Heart left ventricle (tissue), 16 donors: ENCODE measurements around the gene ATXN2L. TPM values are rescaled to one million over a fixed set of nuclear protein-coding genes. Genes with fewer than 3 reads are reported as not detected.

Experiments used
- ATAC-seq, 4 donors: fragments of 200-7000 bp; cut with Tn5 transposase; one replicate each; pipeline ENCODE4 v1.9.1; 2020 to 2022; ENCODE audit warnings: moderate library complexity in 4 of 4, mild to moderate bottlenecking in 3 of 4, moderate number of reproducible peaks in 1 of 4
- DNase-seq, 5 donors: peaks; one replicate each; pipeline ENCODE4 v3.0.0-alpha.2; 2020
- H3K27ac ChIP-seq, 12 donors: fragments of 200-600 bp; sonication (generic) in 4 of 12; one replicate each; pipeline versions ENCODE4 v1.5.0 to v1.8.0; 2016 to 2022; ENCODE audit warnings: mild to moderate bottlenecking in 2 of 12
- H3K27me3 ChIP-seq, 9 donors: fragments of 200-600 bp; sonication (generic) in 2 of 9; one replicate each; pipeline versions ENCODE4 v1.5.1 to v1.8.0; 2016 to 2022; ENCODE audit warnings: mild to moderate bottlenecking in 3 of 9
- H3K36me3 ChIP-seq, 9 donors: fragments of 200-600 bp; sonication (generic) in 2 of 9; one replicate each; pipeline versions ENCODE4 v1.5.0 to v1.8.0; 2018 to 2022; ENCODE audit warnings: mild to moderate bottlenecking in 2 of 9
- H3K4me1 ChIP-seq, 12 donors: fragments of 200-600 bp; sonication (generic) in 4 of 12; one replicate each; pipeline versions ENCODE4 v1.5.0 to v1.8.0; 2016 to 2022; ENCODE audit warnings: mild to moderate bottlenecking in 3 of 12
- H3K4me3 ChIP-seq, 12 donors: fragments of 200-600 bp; sonication (generic) in 4 of 12; one replicate each; pipeline versions ENCODE4 v1.5.0 to v1.8.0; 2017 to 2022; ENCODE audit warnings: mild to moderate bottlenecking in 9 of 12, moderate library complexity in 4 of 12
- H3K9me3 ChIP-seq, 12 donors: fragments of 200-600 bp; sonication (generic) in 4 of 12; one replicate each; pipeline versions ENCODE4 v1.5.0 to v1.8.0; 2016 to 2022; ENCODE audit warnings: mild to moderate bottlenecking in 1 of 12
- POLR2A ChIP-seq, 2 donors: fragments of 450-650 bp; IDR thresholded peaks; one replicate each; pipeline ENCODE4 v1.6.1; 2017; ENCODE audit warnings: antibody characterized with exemption in 2 of 2, mild to moderate bottlenecking in 2 of 2, moderate library complexity in 2 of 2
- WGBS, 4 donors: extraction: QIAGEN DNeasy Blood & Tissue Kit in 2 of 4; methylation state at CpG; one replicate each; pipeline versions ENCODE4 v1.1.5 to v1.1.7; 2013 to 2018; 5-methylcytosine and 5-hydroxymethylcytosine counted together
- intact Hi-C, 10 donors: fragments of 100-400 bp; cut with DNase I; formaldehyde crosslinking; loops; one replicate each; pipeline versions ENCODE4 v1.11.1 to v1.14.2; 2022
- polyA plus RNA-seq, 2 donors: library from polyadenylated mRNA; stranded (reverse); fragments of 200-250 nt; gene quantifications; one replicate each; pipeline ENCODE4 v1.2.3, GENCODE V29; 2013
- total RNA-seq, 9 donors: library from RNA; depleted of rRNA in 2 of 9; stranded (reverse); fragments of >200 nt in 2 of 9; fragmentation: NEBNext Ultra II Directional in 3 of 9; extraction: Animal tissue kit (Norgen Biotek cat#: 25700) in 3 of 9; gene quantifications; one replicate each; pipeline versions ENCODE4 v1.1.0 to v1.2.4, GENCODE V29; 2016 to 2023
- TF ChIP-seq, protein P1 (sequence below), 12 donors: fragments of 200-600 bp; sonication (generic) in 4 of 12; IDR thresholded peaks; one replicate each; pipeline versions ENCODE4 v1.5.0 to v1.8.0; 2018 to 2022; ENCODE audit warnings: antibody characterized with exemption in 12 of 12, mild to moderate bottlenecking in 5 of 12
- donor health status: ischemic (EF 13 %, LVEDD 7.1; RV severe dilation, severe dysfunction).
- donor health status: healthy with polysubstance abuse.
- donor health status: DM: no; HTN: yes; CAD: no.
- donor health status: DM: no; HTN: no; CAD: no.
- donor health status: ischemic (EF 25% LVEDD 6.9; RV normal size, moderate dysfunction).
- donor health status: ischemic (EF 25% LVEDD 5.7; RV mildly dilated, moderate dysfunction).
- donor health status: healthy.
- donor health status: DM: yes; HTN: yes; CAD: no.
- donor health status: ischemic (EF 35%, LVEDD 5.7; RV mildly dilated, moderate dysfunction).
- donor health status: nonischemic (EF 11% LVEDD 7.7; RV severe dilation, severe dysfunction).
- donor health status: DM: yes; HTN: yes; CAD: no.
- donor health status: PGD.
- donor health status: ischemic (EF 29% LVEDD 5.4; RV normal size, mild dysfunction).
- donor health status: nonischemic (EF 23%, LVEDD 6.1; RV moderate dilation, normal function).

The ATXN2L gene
- total and polyA plus RNA-seq, 11 donors = 33.7 to 73.9 (median 44.8) TPM

DNA sequence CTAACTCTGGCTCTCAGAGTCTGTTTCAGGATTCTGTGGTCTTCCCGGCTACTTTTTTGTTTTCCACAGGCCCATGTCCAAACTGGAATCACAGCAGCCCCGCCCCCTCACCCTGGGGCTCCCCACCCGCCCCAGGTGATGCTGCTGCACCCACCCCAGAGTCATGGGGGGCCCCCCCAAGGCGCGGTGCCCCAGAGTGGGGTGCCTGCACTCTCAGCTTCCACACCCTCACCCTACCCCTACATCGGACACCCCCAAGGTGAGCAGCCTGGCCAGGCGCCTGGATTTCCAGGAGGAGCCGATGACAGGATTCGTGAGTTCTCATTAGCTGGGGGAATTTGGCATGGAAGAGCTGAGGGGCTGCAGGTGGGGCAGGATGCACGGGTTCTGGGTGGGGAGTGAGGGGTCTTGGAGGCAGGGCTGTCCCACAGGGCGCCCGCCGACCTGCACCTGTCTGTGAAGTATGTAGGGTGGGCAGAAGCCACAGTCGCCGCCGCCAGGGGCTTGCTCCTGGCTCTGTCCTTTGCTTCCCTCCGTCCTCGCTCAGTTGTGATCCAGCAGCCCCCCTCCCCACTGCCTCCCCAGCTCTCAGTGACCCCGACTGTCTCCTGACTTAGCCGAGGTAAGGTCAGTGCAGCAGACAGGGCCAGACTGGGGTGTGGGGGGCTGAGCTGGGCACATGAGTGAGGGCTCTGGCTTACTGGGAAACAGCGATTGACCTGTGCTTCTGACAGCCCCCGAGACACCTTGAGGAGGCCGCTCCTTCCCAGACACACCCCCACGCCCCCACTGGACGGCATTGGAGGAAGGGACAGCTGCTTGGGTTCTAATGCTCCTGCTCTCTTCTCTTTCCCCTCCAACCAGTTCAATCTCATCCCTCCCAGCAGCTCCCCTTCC is 13.3 kb downstream of the ATXN2L start:
- Histone ChIP-seq H3K4me3 (no peak overlapping the region), H3K36me3 (peaks cover 6 to 86% (median 75%) of the 10 kb centered on the region in 9 donors), H3K9me3 (no peaks in the 10 kb centered on the region), H3K27me3 (no peaks in the 10 kb centered on the region), H3K27ac (no peak overlapping the region), H3K4me1 (no peaks in the 10 kb centered on the region)
- WGBS, 4 donors = 92 to 94% (median 93%) methylated on average over 21 to 25 of the region's 25 CpGs
- DNase-seq (no peak), ATAC-seq (peak in 1 of 4 donors; percentile 9)
- intact Hi-C loops = no loop called here
- TF ChIP-seq POLR2A (IDR thresholded peaks at IDR 0.05) = no peak
- TF ChIP-seq, protein P1, sequence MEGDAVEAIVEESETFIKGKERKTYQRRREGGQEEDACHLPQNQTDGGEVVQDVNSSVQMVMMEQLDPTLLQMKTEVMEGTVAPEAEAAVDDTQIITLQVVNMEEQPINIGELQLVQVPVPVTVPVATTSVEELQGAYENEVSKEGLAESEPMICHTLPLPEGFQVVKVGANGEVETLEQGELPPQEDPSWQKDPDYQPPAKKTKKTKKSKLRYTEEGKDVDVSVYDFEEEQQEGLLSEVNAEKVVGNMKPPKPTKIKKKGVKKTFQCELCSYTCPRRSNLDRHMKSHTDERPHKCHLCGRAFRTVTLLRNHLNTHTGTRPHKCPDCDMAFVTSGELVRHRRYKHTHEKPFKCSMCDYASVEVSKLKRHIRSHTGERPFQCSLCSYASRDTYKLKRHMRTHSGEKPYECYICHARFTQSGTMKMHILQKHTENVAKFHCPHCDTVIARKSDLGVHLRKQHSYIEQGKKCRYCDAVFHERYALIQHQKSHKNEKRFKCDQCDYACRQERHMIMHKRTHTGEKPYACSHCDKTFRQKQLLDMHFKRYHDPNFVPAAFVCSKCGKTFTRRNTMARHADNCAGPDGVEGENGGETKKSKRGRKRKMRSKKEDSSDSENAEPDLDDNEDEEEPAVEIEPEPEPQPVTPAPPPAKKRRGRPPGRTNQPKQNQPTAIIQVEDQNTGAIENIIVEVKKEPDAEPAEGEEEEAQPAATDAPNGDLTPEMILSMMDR (IDR thresholded peaks at IDR 0.05) = no peak

DNA sequence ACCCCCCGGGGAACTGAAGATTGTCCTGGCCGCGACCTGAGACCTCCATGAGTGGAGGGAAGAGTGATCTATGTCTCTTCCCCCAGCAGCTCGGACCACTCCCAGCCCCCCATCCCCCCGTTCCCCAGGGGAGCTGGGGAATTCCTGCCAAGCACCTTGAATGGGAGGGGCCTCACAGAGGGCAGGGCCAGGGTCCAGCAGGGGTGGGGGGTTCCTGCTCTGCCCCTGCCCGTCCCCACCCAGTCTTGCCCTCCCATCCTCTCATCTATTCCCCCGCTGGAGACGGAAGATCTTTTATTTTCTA is 13.9 kb downstream of the ATXN2L start:
- DNase-seq = no peak
- 80 to 89% (median 81%) methylated on average over 7 to 8 of the region's 8 CpGs for WGBS, 4 donors
- H3K36me3 ChIP-seq = peaks cover 6 to 86% (median 75%) of the 10 kb centered on the region in 9 donors

DNA sequence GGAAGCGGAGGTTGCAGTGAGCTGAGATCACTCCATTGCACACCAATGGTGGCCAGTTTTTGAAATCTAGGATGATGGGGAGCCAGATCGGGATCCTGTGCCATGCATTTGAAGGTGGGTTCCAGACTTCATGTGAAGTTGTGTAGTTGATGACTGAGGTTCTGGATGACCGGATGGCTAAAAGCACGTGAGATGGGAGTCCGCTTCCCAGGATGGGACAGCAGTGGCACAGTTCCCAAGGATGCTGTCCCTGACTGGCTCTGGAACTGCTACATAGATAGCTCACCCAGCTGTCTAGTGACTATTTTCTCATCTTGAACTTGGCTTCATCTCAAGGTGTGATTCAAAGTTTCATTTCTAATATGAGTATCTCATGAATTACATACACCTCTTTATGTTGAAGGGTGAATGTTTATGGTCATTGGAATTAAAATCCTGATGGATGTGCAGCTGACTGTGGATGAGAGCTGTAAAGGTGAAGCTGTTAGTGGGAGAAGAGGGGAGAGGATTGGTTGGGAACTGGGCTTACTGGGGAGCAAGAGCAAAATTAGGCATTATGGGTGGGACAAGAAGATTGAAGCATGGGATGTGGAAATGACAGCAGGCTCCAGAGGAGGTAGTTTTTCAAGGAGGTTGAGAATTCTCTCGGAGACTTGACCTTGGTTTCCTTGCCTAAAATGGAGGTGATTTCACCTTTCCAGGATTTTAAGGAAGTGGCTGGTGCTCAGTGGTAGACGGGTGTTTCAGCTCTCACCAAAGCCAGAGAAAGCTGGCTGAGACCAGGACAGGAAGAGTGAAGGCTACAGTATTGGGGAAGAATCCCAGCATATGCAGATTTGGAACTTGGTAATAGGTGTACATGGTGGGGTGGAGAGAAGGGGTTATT is 15.1 kb downstream of the ATXN2L start:
- ATAC-seq (no peak), DNase-seq (no peak)
- intact Hi-C loops = no loop called here
- H3K27me3 ChIP-seq = no peaks in the 10 kb centered on the region
- TF ChIP-seq POLR2A (IDR thresholded peaks at IDR 0.05) = no peak
- TF ChIP-seq, protein P1 (IDR thresholded peaks at IDR 0.05) = no peak
- H3K4me1 ChIP-seq = no peaks in the 10 kb centered on the region
- H3K36me3 ChIP-seq = peaks cover 5 to 86% (median 75%) of the 10 kb centered on the region in 9 donors
- no peak overlapping the region for H3K27ac ChIP-seq
- H3K9me3 ChIP-seq = no peaks in the 10 kb centered on the region
- no peak overlapping the region for H3K4me3 ChIP-seq
- WGBS, 4 donors = 90 to 92% (median 91%) methylated on average over 7 of the region's 7 CpGs

More for the DNA sequence above, 13.9 kb downstream of the ATXN2L start:
- TF ChIP-seq, protein P1 (IDR thresholded peaks at IDR 0.05) = no peak
- no peak for TF ChIP-seq POLR2A (IDR thresholded peaks at IDR 0.05)
- Histone ChIP-seq H3K27ac (no peak overlapping the region), H3K9me3 (no peaks in the 10 kb centered on the region), H3K4me1 (no peaks in the 10 kb centered on the region), H3K4me3 (no peak overlapping the region), H3K27me3 (no peaks in the 10 kb centered on the region)
- ATAC-seq = no peak
- intact Hi-C loops = no loop called here

DNA sequence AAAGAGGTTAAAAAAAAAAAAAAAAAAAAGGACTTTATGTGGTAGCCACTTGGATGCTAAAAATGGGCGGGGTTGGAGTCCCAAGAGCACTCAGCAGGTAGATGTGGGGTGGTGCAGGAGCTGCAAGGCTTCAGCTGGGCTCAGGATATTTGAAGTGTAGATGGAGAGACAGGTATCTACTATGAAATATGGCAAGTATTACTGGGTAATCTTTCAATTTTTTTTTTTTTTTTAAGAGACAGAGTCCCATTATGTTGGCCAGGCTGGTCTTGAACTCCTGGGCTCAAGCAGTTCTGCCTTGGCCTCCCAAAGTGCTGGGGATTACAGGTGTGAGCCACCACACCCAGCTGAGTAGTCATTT is 15.7 kb downstream of the ATXN2L start:
- 96 to 100% (median 98%) methylated on average over 1 of the region's 1 CpG for WGBS, 4 donors

More for the DNA sequence above, 15.7 kb downstream of the ATXN2L start:
- Histone ChIP-seq H3K9me3 (no peaks in the 10 kb centered on the region), H3K27me3 (no peaks in the 10 kb centered on the region), H3K27ac (no peak overlapping the region), H3K4me1 (no peaks in the 10 kb centered on the region), H3K4me3 (no peak overlapping the region), H3K36me3 (peaks cover 0 to 86% (median 75%) of the 10 kb centered on the region in 9 donors)
- intact Hi-C loops = no loop called here
- no peak for DNase-seq
- no peak for ATAC-seq
- TF ChIP-seq, protein P1 (IDR thresholded peaks at IDR 0.05) = no peak
- no peak for TF ChIP-seq POLR2A (IDR thresholded peaks at IDR 0.05)
